Thoracic aorta (tissue), 2 donors: ENCODE data around the gene NOTUM. TPM values are rescaled to one million over a fixed set of nuclear protein-coding genes. Genes with fewer than 3 reads are reported as not detected.

Experiments
- ATAC-seq: fragments of 150-250 bp; one replicate; pipeline ENCODE4 v1.8.0; 2017; ENCODE audit warnings: low read depth; ENCODE audit not compliant: insufficient number of reproducible peaks, low FRiP score
- DNase-seq: peaks from one replicate; pipeline ENCODE4 v3.0.0-alpha.2; 2020; ENCODE audit warnings: low spot score
- H3K27ac ChIP-seq, 2 donors: fragments of 200-600 bp; sonication (generic); 1 replicate in 1 of 2; 2 replicates in 1 of 2; pipeline ENCODE4 v1.5.1; 2016; ENCODE audit warnings: mild to moderate bottlenecking in 2 of 2, moderate library complexity in 2 of 2
- H3K27me3 ChIP-seq: fragments of 200-600 bp; sonication (generic); replicated peaks from 2 replicates; pipeline ENCODE4 v1.6.0; 2016; ENCODE audit warnings: mild to moderate bottlenecking; ENCODE audit not compliant: insufficient read depth
- H3K36me3 ChIP-seq: fragments of 200-600 bp; sonication (generic); one replicate; pipeline ENCODE4 v1.5.1; 2016
- H3K4me1 ChIP-seq, 2 donors: fragments of 200-600 bp; sonication (generic); 1 replicate in 1 of 2; 2 replicates in 1 of 2; pipeline versions ENCODE4 v1.5.1 to v1.6.0; 2016; ENCODE audit warnings: low read depth in 2 of 2, mild to moderate bottlenecking in 1 of 2; ENCODE audit not compliant: control insufficient read depth in 1 of 2
- H3K4me3 ChIP-seq: fragments of 200-600 bp; sonication (generic); 2 replicates; pipeline ENCODE4 v1.5.1; 2016; ENCODE audit warnings: mild to moderate bottlenecking
- H3K9me3 ChIP-seq: fragments of 200-600 bp; sonication (generic); 2 replicates; pipeline ENCODE4 v1.5.1; 2016
- CTCF ChIP-seq: fragments of 200-600 bp; sonication (generic); IDR thresholded peaks from one replicate; pipeline ENCODE4 v1.5.1; 2019; ENCODE audit warnings: antibody characterized with exemption
- total RNA-seq, 2 donors: library from RNA; depleted of rRNA; stranded (reverse); fragments of >200 nt; gene quantifications; one replicate each; pipeline versions ENCODE4 v1.1.0 to v1.2.3, GENCODE V29; 2016

Gene NOTUM
- total RNA-seq, 2 donors from 2014 or later: not detected

GRCh38 chr17:81907219-81908145, 53.5 kb downstream of the NOTUM start:
- TF ChIP-seq CTCF: no peak
- H3K36me3 ChIP-seq: peaks cover 3% of the 10 kb centered on the region
- DNase-seq: no peak

GRCh38 chr17:81906476-81907218, 54.3 kb downstream of the NOTUM start:
- no peaks in the 10 kb centered on the region for H3K9me3 ChIP-seq
- ATAC-seq: no peak
- H3K27me3 ChIP-seq: no peaks in the 10 kb centered on the region
- no peak for DNase-seq
- no peak for TF ChIP-seq CTCF
- H3K4me1 ChIP-seq: peaks cover 13 to 20% of the 10 kb centered on the region in 2 donors
- H3K27ac ChIP-seq: no peak overlapping the region
- no peak overlapping the region for H3K4me3 ChIP-seq
- H3K36me3 ChIP-seq: no peaks in the 10 kb centered on the region

More at GRCh38 chr17:81907219-81908145, 53.5 kb downstream of the NOTUM start:
- Histone ChIP-seq H3K4me3 (no peak overlapping the region), H3K4me1 (peaks cover 8 to 16% of the 10 kb centered on the region in 2 donors), H3K27me3 (no peaks in the 10 kb centered on the region), H3K9me3 (no peaks in the 10 kb centered on the region), H3K27ac (no peak overlapping the region)
- no peak for ATAC-seq

- Histone ChIP-seq H3K9me3 (no peaks in the 10 kb centered on the region), H3K27ac (no peak overlapping the region), H3K36me3 (no peaks in the 10 kb centered on the region), H3K4me3 (no peak overlapping the region), H3K4me1 (peaks cover 15 to 23% of the 10 kb centered on the region in 2 donors), H3K27me3 (no peaks in the 10 kb centered on the region)
- DNase-seq (no peak), ATAC-seq (no peak)
- TF ChIP-seq CTCF: no peak
Observed at GRCh38 chr17:81905993-81906392, 55.0 kb downstream of the NOTUM start.

- Histone ChIP-seq H3K36me3 (peaks cover under 1% of the 10 kb centered on the region), H3K4me3 (no peak overlapping the region), H3K9me3 (no peaks in the 10 kb centered on the region), H3K4me1 (peaks cover 14 to 19% of the 10 kb centered on the region in 2 donors), H3K27ac (no peak overlapping the region), H3K27me3 (no peaks in the 10 kb centered on the region)
- no peak for DNase-seq
- no peak for TF ChIP-seq CTCF
- no peak for ATAC-seq
Observed at GRCh38 chr17:81905424-81905875, 55.5 kb downstream of the NOTUM start.
